Right atrium auricular region (tissue), 2 donors: ENCODE data around the gene ROR2. TPM values are rescaled to one million over a fixed set of nuclear protein-coding genes. Genes with fewer than 3 reads are reported as not detected.

Experiments
- DNase-seq: peaks from one replicate; pipeline ENCODE4 v3.0.0-alpha.2; 2019; ENCODE audit warnings: low spot score
- H3K27ac ChIP-seq, 2 donors: fragments of 200-600 bp; sonication (generic); 1 replicate in 1 of 2; 2 replicates in 1 of 2; pipeline ENCODE4 v1.5.1; 2016 to 2019
- H3K27me3 ChIP-seq, 2 donors: fragments of 200-600 bp; sonication (generic); one replicate each; pipeline versions ENCODE4 v1.5.1 to v1.6.0; 2017 to 2019
- H3K36me3 ChIP-seq: fragments of 200-600 bp; sonication (generic); one replicate; pipeline ENCODE4 v1.5.1; 2016
- H3K4me1 ChIP-seq, 2 donors: fragments of 200-600 bp; sonication (generic); one replicate each; pipeline versions ENCODE4 v1.5.1 to v1.6.0; 2017 to 2019
- H3K4me3 ChIP-seq, 2 donors: fragments of 200-600 bp; sonication (generic); 1 replicate in 1 of 2; 2 replicates in 1 of 2; pipeline ENCODE4 v1.5.1; 2017 to 2019; ENCODE audit warnings: mild to moderate bottlenecking in 1 of 2, moderate library complexity in 1 of 2
- H3K9me3 ChIP-seq, 2 donors: fragments of 200-600 bp; sonication (generic); one replicate each; pipeline ENCODE4 v1.5.1; 2019
- total RNA-seq, 2 donors: library from RNA; depleted of rRNA; stranded (reverse); fragments of >200 nt; gene quantifications; one replicate each; pipeline ENCODE4 v1.1.0, GENCODE V29; 2016
- TF ChIP-seq, protein P1 (sequence below), 2 donors: fragments of 200-600 bp; sonication (generic); IDR thresholded peaks; one replicate each; pipeline ENCODE4 v1.5.1; 2019; ENCODE audit warnings: antibody characterized with exemption in 2 of 2

ROR2 gene
- total RNA-seq, 2 donors from 2014 or later = 21.8 to 28.5 TPM

DNA sequence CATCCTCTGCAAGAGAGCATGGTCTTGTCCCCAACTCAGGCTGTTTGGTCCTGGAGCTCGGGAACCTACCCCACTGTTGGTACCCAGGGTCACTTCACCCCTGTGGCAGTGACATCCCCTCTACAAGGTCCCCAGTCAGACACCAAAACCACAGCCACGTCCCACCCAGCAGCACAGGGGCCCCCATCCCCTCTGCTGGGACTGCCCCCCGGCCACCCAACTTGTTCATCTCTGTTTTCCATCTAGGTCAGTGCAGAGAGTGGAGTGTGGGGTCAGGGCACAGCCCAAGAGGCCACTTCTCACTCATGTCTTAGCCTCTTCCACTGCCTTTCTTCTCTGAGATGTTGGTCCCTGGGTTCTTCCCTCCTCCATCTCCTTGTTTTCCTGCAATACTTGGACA, 292.5 kb downstream of the ROR2 start:
- DNase-seq = peak; percentile 32

GRCh38 chr9:91655658-91656057, 294.4 kb downstream of the ROR2 start:
- no peak overlapping the region for H3K27ac ChIP-seq
- H3K9me3 ChIP-seq = no peaks in the 10 kb centered on the region
- H3K4me1 ChIP-seq = no peaks in the 10 kb centered on the region
- no peak for DNase-seq
- H3K36me3 ChIP-seq = no peaks in the 10 kb centered on the region
- H3K27me3 ChIP-seq = no peaks in the 10 kb centered on the region
- TF ChIP-seq, protein P1, sequence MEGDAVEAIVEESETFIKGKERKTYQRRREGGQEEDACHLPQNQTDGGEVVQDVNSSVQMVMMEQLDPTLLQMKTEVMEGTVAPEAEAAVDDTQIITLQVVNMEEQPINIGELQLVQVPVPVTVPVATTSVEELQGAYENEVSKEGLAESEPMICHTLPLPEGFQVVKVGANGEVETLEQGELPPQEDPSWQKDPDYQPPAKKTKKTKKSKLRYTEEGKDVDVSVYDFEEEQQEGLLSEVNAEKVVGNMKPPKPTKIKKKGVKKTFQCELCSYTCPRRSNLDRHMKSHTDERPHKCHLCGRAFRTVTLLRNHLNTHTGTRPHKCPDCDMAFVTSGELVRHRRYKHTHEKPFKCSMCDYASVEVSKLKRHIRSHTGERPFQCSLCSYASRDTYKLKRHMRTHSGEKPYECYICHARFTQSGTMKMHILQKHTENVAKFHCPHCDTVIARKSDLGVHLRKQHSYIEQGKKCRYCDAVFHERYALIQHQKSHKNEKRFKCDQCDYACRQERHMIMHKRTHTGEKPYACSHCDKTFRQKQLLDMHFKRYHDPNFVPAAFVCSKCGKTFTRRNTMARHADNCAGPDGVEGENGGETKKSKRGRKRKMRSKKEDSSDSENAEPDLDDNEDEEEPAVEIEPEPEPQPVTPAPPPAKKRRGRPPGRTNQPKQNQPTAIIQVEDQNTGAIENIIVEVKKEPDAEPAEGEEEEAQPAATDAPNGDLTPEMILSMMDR (IDR thresholded peaks at IDR 0.05) = no peak
- H3K4me3 ChIP-seq = no peak overlapping the region

More for the DNA sequence above, 292.5 kb downstream of the ROR2 start:
- no peaks in the 10 kb centered on the region for H3K27me3 ChIP-seq
- no peaks in the 10 kb centered on the region for H3K9me3 ChIP-seq
- H3K27ac ChIP-seq = no peak overlapping the region
- no peaks in the 10 kb centered on the region for H3K4me1 ChIP-seq
- no peak overlapping the region for H3K4me3 ChIP-seq
- TF ChIP-seq, protein P1 (IDR thresholded peaks at IDR 0.05) = no peak
- H3K36me3 ChIP-seq = no peaks in the 10 kb centered on the region

DNA sequence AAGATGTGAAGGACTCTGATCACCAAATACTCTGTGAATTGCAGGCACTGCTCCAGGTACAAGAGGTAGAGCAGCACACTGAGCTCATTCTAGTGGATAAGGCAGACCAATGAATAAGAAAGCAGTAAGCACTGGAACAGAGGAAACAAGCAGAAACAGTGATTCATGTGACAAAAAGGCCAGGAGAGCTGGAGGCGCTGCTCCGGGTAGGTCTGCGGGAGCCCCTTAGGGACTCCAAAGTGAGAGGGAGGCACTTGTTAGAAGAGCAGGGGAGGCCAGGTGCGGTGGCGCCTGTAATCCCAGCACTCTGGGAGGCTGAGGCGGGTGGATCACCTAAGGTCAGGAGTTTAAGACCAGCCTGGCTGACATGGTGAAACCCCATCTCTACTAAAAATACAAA, 294.8 kb downstream of the ROR2 start:
- H3K4me3 ChIP-seq = no peak overlapping the region
- no peaks in the 10 kb centered on the region for H3K9me3 ChIP-seq
- H3K36me3 ChIP-seq = no peaks in the 10 kb centered on the region
- no peak overlapping the region for H3K27ac ChIP-seq
- no peaks in the 10 kb centered on the region for H3K4me1 ChIP-seq
- TF ChIP-seq, protein P1 (IDR thresholded peaks at IDR 0.05) = no peak
- H3K27me3 ChIP-seq = no peaks in the 10 kb centered on the region
- no peak for DNase-seq

- H3K27ac ChIP-seq = no peak overlapping the region
- H3K4me3 ChIP-seq = no peak overlapping the region
- H3K27me3 ChIP-seq = no peaks in the 10 kb centered on the region
- DNase-seq = no peak
- no peaks in the 10 kb centered on the region for H3K9me3 ChIP-seq
- no peaks in the 10 kb centered on the region for H3K4me1 ChIP-seq
- no peaks in the 10 kb centered on the region for H3K36me3 ChIP-seq
- TF ChIP-seq, protein P1 (IDR thresholded peaks at IDR 0.05) = no peak
Observed at GRCh38 chr9:91654527-91654926, 295.5 kb downstream of the ROR2 start.

GRCh38 chr9:91647371-91647770, 302.7 kb downstream of the ROR2 start:
- H3K36me3 ChIP-seq = no peaks in the 10 kb centered on the region
- no peaks in the 10 kb centered on the region for H3K9me3 ChIP-seq
- no peak overlapping the region for H3K27ac ChIP-seq
- H3K27me3 ChIP-seq = no peaks in the 10 kb centered on the region
- H3K4me1 ChIP-seq = no peaks in the 10 kb centered on the region
- TF ChIP-seq, protein P1 (IDR thresholded peaks at IDR 0.05) = no peak
- no peak for DNase-seq
- no peak overlapping the region for H3K4me3 ChIP-seq

- Histone ChIP-seq H3K4me3 (no peak overlapping the region), H3K4me1 (no peaks in the 10 kb centered on the region), H3K27me3 (no peaks in the 10 kb centered on the region), H3K27ac (no peak overlapping the region), H3K36me3 (no peaks in the 10 kb centered on the region), H3K9me3 (peaks cover 0 to under 1% of the 10 kb centered on the region in 2 donors)
- no peak for DNase-seq
- TF ChIP-seq, protein P1 (IDR thresholded peaks at IDR 0.05) = no peak
Observed at GRCh38 chr9:91646702-91647101, 303.3 kb downstream of the ROR2 start.
